ENCODE results near the gene TMEM250. TPM values are rescaled to one million over a fixed set of nuclear protein-coding genes. Genes with fewer than 3 reads are reported as not detected.
A peak's percentile ranks its signal among the peaks of the same experiment; 100 is the strongest.

The TMEM250 gene, protein sequence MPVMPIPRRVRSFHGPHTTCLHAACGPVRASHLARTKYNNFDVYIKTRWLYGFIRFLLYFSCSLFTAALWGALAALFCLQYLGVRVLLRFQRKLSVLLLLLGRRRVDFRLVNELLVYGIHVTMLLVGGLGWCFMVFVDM
- 34.0 TPM for total RNA-seq (2021; ENCODE audit: unreplicated experiment)
- polyA plus RNA-seq (2012; ENCODE audit: insufficient read length) = 41.1 TPM
- Bru-seq, nascent RNA = percentile 62 among the genes with signal in this experiment
- percentile 87 among the genes with signal in this experiment for BruChase-seq, experiment 1, labeled RNA remaining after a 2-hour chase
- BruChase-seq, experiment 2, labeled RNA remaining after a 6-hour chase = percentile 91 among the genes with signal in this experiment
- long read RNA-seq, transcript TMEM250-201 (2 exons, 2,823 nt) = major isoform, 68 of 179 reads
- long read RNA-seq, partial matches to known transcripts = 1 of 179 reads
- long read RNA-seq, other reads (novel, unspliced or antisense) = 109 of 179 reads

DNA sequence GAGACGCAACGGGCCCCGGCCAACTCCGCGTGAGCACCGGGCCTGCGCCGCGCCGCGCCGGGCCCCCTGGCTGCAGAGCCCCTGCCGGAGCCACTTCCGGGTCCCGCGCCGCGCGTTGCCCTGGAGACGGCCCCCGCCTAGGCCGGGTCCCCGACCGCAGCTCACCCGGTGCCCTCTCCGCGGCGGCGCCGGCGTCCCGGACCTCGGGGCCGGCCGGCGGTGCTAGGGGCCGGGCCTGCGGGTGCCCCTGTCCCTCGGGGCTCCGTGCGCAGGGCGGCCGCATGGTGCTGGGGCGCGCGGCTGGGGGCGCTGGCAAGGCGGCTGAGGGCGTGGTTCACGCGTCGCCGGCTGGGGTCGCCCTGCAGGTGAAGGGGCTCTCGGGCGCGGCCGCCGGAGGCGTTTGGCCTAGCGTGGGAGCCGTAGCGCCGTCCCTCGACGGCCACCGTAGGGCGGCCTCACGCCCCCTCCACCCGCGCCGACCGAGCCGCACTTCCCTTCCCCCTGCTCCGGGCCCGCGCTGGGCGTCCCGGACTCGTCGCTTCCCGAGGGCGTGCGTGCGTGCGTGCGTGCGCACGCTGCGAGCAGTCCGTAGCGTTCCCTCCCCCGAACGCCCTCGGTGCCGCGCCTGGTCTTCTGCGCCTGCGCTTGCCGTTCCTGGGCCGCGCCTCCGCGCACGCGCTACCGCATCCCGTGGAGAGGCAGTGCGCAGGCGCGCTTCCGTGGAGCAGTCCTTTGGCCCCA is at the start of gene TMEM250:
TSS of gene TMEM250 (minus strand) at position 556 of the 741 bp plus-strand sequence. CDS start 1,975 bp downstream, outside the sequence.
- ChIA-PET CTCF (interaction anchor here (0.6 kb wide), 1 partner anchor 65 kb away, joined by 3 read pairs; no protein-coding TSS in a partner anchor), POLR2A (no interaction called here)
- ATAC-seq (peak; percentile 92), DNase-seq (ENCODE audit: low read depth, low spot score) (peak; percentile 71)
- no peaks in the 10 kb centered on the region for H3K9me3 ChIP-seq (ENCODE audit: control insufficient read depth, insufficient read depth, low read depth, low read length)
- TF ChIP-seq SIN3A (IDR thresholded peaks at IDR 0.05; ENCODE audit: borderline replicate concordance, insufficient read depth, low read depth, low read length) (peak; percentile 35; the same call in 1 of the 2 replicates), TCF7L2 (IDR thresholded peaks at IDR 0.05; ENCODE audit: low read depth, low read length) (no peak), POLR2AphosphoS5 (IDR thresholded peaks at IDR 0.05; ENCODE audit: low read depth, low read length) (peak; percentile 63)
- TF ChIP-seq, protein P1, sequence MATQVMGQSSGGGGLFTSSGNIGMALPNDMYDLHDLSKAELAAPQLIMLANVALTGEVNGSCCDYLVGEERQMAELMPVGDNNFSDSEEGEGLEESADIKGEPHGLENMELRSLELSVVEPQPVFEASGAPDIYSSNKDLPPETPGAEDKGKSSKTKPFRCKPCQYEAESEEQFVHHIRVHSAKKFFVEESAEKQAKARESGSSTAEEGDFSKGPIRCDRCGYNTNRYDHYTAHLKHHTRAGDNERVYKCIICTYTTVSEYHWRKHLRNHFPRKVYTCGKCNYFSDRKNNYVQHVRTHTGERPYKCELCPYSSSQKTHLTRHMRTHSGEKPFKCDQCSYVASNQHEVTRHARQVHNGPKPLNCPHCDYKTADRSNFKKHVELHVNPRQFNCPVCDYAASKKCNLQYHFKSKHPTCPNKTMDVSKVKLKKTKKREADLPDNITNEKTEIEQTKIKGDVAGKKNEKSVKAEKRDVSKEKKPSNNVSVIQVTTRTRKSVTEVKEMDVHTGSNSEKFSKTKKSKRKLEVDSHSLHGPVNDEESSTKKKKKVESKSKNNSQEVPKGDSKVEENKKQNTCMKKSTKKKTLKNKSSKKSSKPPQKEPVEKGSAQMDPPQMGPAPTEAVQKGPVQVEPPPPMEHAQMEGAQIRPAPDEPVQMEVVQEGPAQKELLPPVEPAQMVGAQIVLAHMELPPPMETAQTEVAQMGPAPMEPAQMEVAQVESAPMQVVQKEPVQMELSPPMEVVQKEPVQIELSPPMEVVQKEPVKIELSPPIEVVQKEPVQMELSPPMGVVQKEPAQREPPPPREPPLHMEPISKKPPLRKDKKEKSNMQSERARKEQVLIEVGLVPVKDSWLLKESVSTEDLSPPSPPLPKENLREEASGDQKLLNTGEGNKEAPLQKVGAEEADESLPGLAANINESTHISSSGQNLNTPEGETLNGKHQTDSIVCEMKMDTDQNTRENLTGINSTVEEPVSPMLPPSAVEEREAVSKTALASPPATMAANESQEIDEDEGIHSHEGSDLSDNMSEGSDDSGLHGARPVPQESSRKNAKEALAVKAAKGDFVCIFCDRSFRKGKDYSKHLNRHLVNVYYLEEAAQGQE (IDR thresholded peaks at IDR 0.05; ENCODE audit: insufficient read depth in 1 of 2, low read depth in 2 of 2, low read length in 1 of 2) = peak in 1 of 2 experiments; percentile 59; a peak in 2 of 4 replicates
- TF ChIP-seq, protein P2, sequence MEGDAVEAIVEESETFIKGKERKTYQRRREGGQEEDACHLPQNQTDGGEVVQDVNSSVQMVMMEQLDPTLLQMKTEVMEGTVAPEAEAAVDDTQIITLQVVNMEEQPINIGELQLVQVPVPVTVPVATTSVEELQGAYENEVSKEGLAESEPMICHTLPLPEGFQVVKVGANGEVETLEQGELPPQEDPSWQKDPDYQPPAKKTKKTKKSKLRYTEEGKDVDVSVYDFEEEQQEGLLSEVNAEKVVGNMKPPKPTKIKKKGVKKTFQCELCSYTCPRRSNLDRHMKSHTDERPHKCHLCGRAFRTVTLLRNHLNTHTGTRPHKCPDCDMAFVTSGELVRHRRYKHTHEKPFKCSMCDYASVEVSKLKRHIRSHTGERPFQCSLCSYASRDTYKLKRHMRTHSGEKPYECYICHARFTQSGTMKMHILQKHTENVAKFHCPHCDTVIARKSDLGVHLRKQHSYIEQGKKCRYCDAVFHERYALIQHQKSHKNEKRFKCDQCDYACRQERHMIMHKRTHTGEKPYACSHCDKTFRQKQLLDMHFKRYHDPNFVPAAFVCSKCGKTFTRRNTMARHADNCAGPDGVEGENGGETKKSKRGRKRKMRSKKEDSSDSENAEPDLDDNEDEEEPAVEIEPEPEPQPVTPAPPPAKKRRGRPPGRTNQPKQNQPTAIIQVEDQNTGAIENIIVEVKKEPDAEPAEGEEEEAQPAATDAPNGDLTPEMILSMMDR (IDR thresholded peaks at IDR 0.05) = no peak; the same call in 1 of the 2 replicates
- in situ Hi-C loops (cut with HindIII; ENCODE audit: low pct_unique_long_range_greater_than_20kb, low sequenced_read_pairs) (no loop called here), intact Hi-C loops (cut with micrococcal nuclease; ENCODE audit: unreplicated experiment) (no loop called here)
- H3K36me3 ChIP-seq (ENCODE audit: control insufficient read depth, insufficient read depth, low read length) = no peaks in the 10 kb centered on the region
- H3K27me3 ChIP-seq (ENCODE audit: control insufficient read depth, insufficient read depth, low read length) = no peaks in the 10 kb centered on the region
- H3K4me1 ChIP-seq (ENCODE audit: control insufficient read depth, insufficient read depth, low read length) = peaks cover 12% of the 10 kb centered on the region
- peak within 1 kb of the TSS; percentile 86 for H3K27ac ChIP-seq (ENCODE audit: low read length)
- peak within 1 kb of the TSS; percentile 64 for H3K4me3 ChIP-seq (ENCODE audit: low read depth in 2 of 2, low read length in 2 of 2)
- no TSS peak for BruUV-seq (replicated peaks)

DNA sequence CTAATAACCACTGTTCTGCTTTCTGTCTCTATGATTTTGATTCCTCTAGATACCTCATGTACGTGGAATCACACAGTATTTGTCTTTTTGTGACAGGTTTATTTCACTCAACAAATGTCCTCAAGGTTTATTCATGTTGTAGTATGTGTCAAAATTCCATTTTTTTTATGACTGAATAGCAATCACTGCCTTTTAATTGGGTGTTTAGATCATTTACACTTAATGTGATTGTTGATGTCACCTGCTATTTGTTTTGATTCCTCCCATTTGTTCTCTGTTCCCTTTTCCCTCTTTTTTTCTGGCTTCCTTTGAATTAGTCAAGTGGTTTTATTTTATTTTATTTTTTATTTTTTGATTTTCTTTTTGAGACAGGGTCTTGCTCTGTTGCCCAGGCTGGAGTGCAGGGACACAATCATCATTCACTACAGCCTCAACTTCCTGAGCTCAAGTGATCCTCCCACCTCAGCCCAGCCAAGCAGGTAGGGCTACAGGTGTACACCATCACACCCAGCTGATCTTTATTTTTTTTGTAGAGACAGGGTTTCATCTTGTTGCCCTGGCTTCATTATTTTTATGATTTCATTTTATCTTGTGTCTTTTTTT is 44.7 kb upstream of the TMEM250 start:
- intact Hi-C loops (cut with micrococcal nuclease; ENCODE audit: unreplicated experiment) = no loop called here

More for the DNA sequence above, 44.7 kb upstream of the TMEM250 start:
- no TSS peak for BruUV-seq (replicated peaks)
- ATAC-seq = no peak
- no peaks in the 10 kb centered on the region for H3K27me3 ChIP-seq (ENCODE audit: control insufficient read depth, insufficient read depth, low read length)
- TF ChIP-seq TCF7L2 (IDR thresholded peaks at IDR 0.05; ENCODE audit: low read depth, low read length) (no peak), SIN3A (IDR thresholded peaks at IDR 0.05; ENCODE audit: borderline replicate concordance, insufficient read depth, low read depth, low read length) (no peak), POLR2AphosphoS5 (IDR thresholded peaks at IDR 0.05; ENCODE audit: low read depth, low read length) (no peak)
- TF ChIP-seq, protein P2 (IDR thresholded peaks at IDR 0.05) = no peak
- TF ChIP-seq, protein P1 (IDR thresholded peaks at IDR 0.05; ENCODE audit: insufficient read depth in 1 of 2, low read depth in 2 of 2, low read length in 1 of 2) = no peak
- in situ Hi-C loops (cut with HindIII; ENCODE audit: low pct_unique_long_range_greater_than_20kb, low sequenced_read_pairs) = no loop called here
- no peaks in the 10 kb centered on the region for H3K36me3 ChIP-seq (ENCODE audit: control insufficient read depth, insufficient read depth, low read length)
- POLR2A ChIA-PET = no interaction called here
- no peak for DNase-seq (ENCODE audit: low read depth, low spot score)
- H3K9me3 ChIP-seq (ENCODE audit: control insufficient read depth, insufficient read depth, low read depth, low read length) = no peaks in the 10 kb centered on the region
- no peak overlapping the region for H3K27ac ChIP-seq (ENCODE audit: low read length)
- CTCF ChIA-PET = no interaction called here
- H3K4me3 ChIP-seq (ENCODE audit: low read depth in 2 of 2, low read length in 2 of 2) = no peak overlapping the region
- H3K4me1 ChIP-seq (ENCODE audit: control insufficient read depth, insufficient read depth, low read length) = no peaks in the 10 kb centered on the region

Measured in Panc1 (cell line).